A673 (cell line): ENCODE measurements around the gene LPIN3.

Experiments used
- CTCF ChIP-seq: fragments of 300-800, 200-600 bp; sonication (generic); conservative IDR thresholded peaks from 2 replicates; pipeline ENCODE4 v1.5.1; 2017; ENCODE audit warnings: low read depth, mild to moderate bottlenecking, antibody characterized with exemption, low read length, moderate library complexity, mixed read lengths
- EZH2 ChIP-seq: fragments of 200-600 bp; sonication (generic); IDR thresholded peaks from 2 replicates; pipeline ENCODE4 v1.6.1; 2017; ENCODE audit warnings: borderline replicate concordance, low read depth, mild to moderate bottlenecking, mixed read lengths, antibody characterized with exemption, low read length; ENCODE audit not compliant: poor library complexity, severe bottlenecking

- TF ChIP-seq CTCF (no peak), EZH2 (no peak)
Observed at GRCh38 chr20:41375846-41376245, 35.2 kb downstream of the LPIN3 start.
